Liver (tissue), 9 donors: ENCODE measurements around the gene IFT57. TPM values are rescaled to one million over a fixed set of nuclear protein-coding genes. Genes with fewer than 3 reads are reported as not detected.

Experiments
- DNase-seq: peaks from one replicate; pipeline ENCODE4 v3.0.0-alpha.2; 2017; ENCODE audit warnings: low spot score
- H3K27ac ChIP-seq, 2 donors: one replicate each; pipeline ENCODE4 v1.7.0; 2013; ENCODE audit warnings: inconsistent platforms in 2 of 2, low read length in 2 of 2, control low read depth in 1 of 2, low read depth in 1 of 2, mild to moderate bottlenecking in 1 of 2
- H3K27me3 ChIP-seq, 4 donors: one replicate each; pipeline versions ENCODE4 v1.6.1 to v1.7.0; 2013; ENCODE audit warnings: low read length in 3 of 4, inconsistent platforms in 1 of 4, mild to moderate bottlenecking in 1 of 4, moderate library complexity in 1 of 4; ENCODE audit not compliant: control insufficient read depth in 4 of 4, insufficient read depth in 4 of 4
- H3K36me3 ChIP-seq, 4 donors: one replicate each; pipeline versions ENCODE4 v1.6.1 to v1.7.0; 2013; ENCODE audit warnings: low read length in 3 of 4, mild to moderate bottlenecking in 3 of 4, low read depth in 1 of 4, moderate library complexity in 1 of 4; ENCODE audit not compliant: control insufficient read depth in 4 of 4, insufficient read depth in 3 of 4
- H3K4me1 ChIP-seq, 4 donors: one replicate each; pipeline versions ENCODE4 v1.6.1 to v1.7.0; 2013; ENCODE audit warnings: low read length in 3 of 4, mild to moderate bottlenecking in 3 of 4, moderate library complexity in 1 of 4; ENCODE audit not compliant: control insufficient read depth in 4 of 4, insufficient read depth in 4 of 4
- H3K4me3 ChIP-seq, 3 donors: one replicate each; pipeline versions ENCODE4 v1.6.1 to v1.7.0; 2013; ENCODE audit warnings: low read length in 3 of 3, control low read depth in 1 of 3, low read depth in 1 of 3, mild to moderate bottlenecking in 1 of 3
- H3K9ac ChIP-seq, 2 donors: one replicate each; pipeline ENCODE4 v1.7.0; 2013; ENCODE audit warnings: low read length in 2 of 2, mild to moderate bottlenecking in 2 of 2, moderate library complexity in 2 of 2, control low read depth in 1 of 2, low read depth in 1 of 2
- H3K9me3 ChIP-seq, 4 donors: one replicate each; pipeline versions ENCODE4 v1.6.1 to v1.7.0; 2013; ENCODE audit warnings: low read length in 3 of 4; ENCODE audit not compliant: control insufficient read depth in 4 of 4
- EGR1 ChIP-seq, 2 donors: IDR thresholded peaks; 2 replicates each; pipeline ENCODE4 v1.6.1; 2016 to 2018; ENCODE audit warnings: antibody characterized with exemption in 2 of 2, low read depth in 2 of 2
- FOXA1 ChIP-seq: IDR thresholded peaks from 2 replicates; pipeline ENCODE4 v1.6.1; 2016; ENCODE audit warnings: antibody characterized with exemption
- FOXA2 ChIP-seq: IDR thresholded peaks from 2 replicates; pipeline ENCODE4 v1.6.1; 2016; ENCODE audit warnings: antibody characterized with exemption
- GABPA ChIP-seq, 2 donors: IDR thresholded peaks in 1 of 2; conservative IDR thresholded peaks in 1 of 2; 2 replicates each; pipeline ENCODE4 v1.6.1; 2016; ENCODE audit warnings: antibody characterized with exemption in 2 of 2, mild to moderate bottlenecking in 1 of 2, moderate library complexity in 1 of 2
- HNF4A ChIP-seq, 2 donors: conservative IDR thresholded peaks; 2 replicates each; pipeline ENCODE4 v1.6.1; 2016; ENCODE audit warnings: antibody characterized with exemption in 2 of 2, mild to moderate bottlenecking in 2 of 2
- HNF4G ChIP-seq: IDR thresholded peaks from 2 replicates; pipeline ENCODE4 v1.6.1; 2016; ENCODE audit warnings: antibody characterized with exemption
- JUND ChIP-seq, 2 donors: IDR thresholded peaks; 2 replicates each; pipeline ENCODE4 v1.6.1; 2016; ENCODE audit warnings: antibody characterized with exemption in 2 of 2
- NR2F2 ChIP-seq: IDR thresholded peaks from 2 replicates; pipeline ENCODE4 v1.6.1; 2016; ENCODE audit warnings: antibody characterized with exemption
- RAD21 ChIP-seq, 2 donors: IDR thresholded peaks; 2 replicates each; pipeline ENCODE4 v1.6.1; 2016; ENCODE audit warnings: antibody characterized with exemption in 2 of 2, mild to moderate bottlenecking in 2 of 2
- RXRA ChIP-seq, 2 donors: IDR thresholded peaks; 2 replicates each; pipeline ENCODE4 v1.6.1; 2017 to 2018; ENCODE audit warnings: antibody characterized with exemption in 2 of 2, mild to moderate bottlenecking in 1 of 2
- SP1 ChIP-seq: IDR thresholded peaks from 2 replicates; pipeline ENCODE4 v1.6.1; 2018; ENCODE audit warnings: antibody characterized with exemption, mild to moderate bottlenecking
- TAF1 ChIP-seq: conservative IDR thresholded peaks from 2 replicates; pipeline ENCODE4 v1.6.1; 2016; ENCODE audit warnings: antibody characterized with exemption, mild to moderate bottlenecking
- YY1 ChIP-seq: IDR thresholded peaks from 2 replicates; pipeline ENCODE4 v1.6.1; 2016; ENCODE audit warnings: antibody characterized with exemption, mild to moderate bottlenecking
- whole genome bisulfite sequencing: extraction: QIAGEN DNeasy Blood & Tissue Kit; methylation state at CpG from one replicate; pipeline ENCODE4 v1.1.7; 2013; 5-methylcytosine and 5-hydroxymethylcytosine counted together
- polyA plus RNA-seq, 2 donors: library from polyadenylated mRNA; stranded (reverse) in 1 of 2; unstranded in 1 of 2; fragments of 200-250 nt in 1 of 2; fragments of >200 nt in 1 of 2; fragmentation: Nextera tagmentation in 1 of 2; extraction: Ambion mirVana in 1 of 2; gene quantifications; one replicate each; pipeline versions ENCODE4 v1.2.1 to v1.2.3, GENCODE V29; 2013 to 2015
- total RNA-seq, 2 donors: library from RNA; depleted of rRNA; stranded (reverse); fragments of >200 nt; gene quantifications; one replicate each; pipeline ENCODE4 v1.2.3, GENCODE V29; 2014
- TF ChIP-seq, protein P1 (sequence below): IDR thresholded peaks from 2 replicates; pipeline ENCODE4 v1.6.1; 2016; ENCODE audit warnings: antibody characterized with exemption
- TF ChIP-seq, protein P2 (sequence below): IDR thresholded peaks from 2 replicates; pipeline ENCODE4 v1.6.1; 2016; ENCODE audit warnings: antibody characterized with exemption
- TF ChIP-seq, protein P3 (sequence below): IDR thresholded peaks from 2 replicates; pipeline ENCODE4 v1.6.1; 2016; ENCODE audit warnings: antibody characterized with exemption, mild to moderate bottlenecking
- TF ChIP-seq, protein P4 (sequence below): fragments of 150-350 bp; IDR thresholded peaks from 2 replicates; pipeline ENCODE4 v1.5.1; 2017; ENCODE audit warnings: improper control_type of control experiment, low read depth, low read length; ENCODE audit not compliant: missing input control
- donor health status: healthy.
- donor health status: healthy.
- donor health status: healthy.
- donor health status: healthy.
- donor health status: healthy.

The IFT57 gene
- total and polyA plus RNA-seq, 4 donors: 5.2 to 9.2 (median 7.3) TPM

DNA sequence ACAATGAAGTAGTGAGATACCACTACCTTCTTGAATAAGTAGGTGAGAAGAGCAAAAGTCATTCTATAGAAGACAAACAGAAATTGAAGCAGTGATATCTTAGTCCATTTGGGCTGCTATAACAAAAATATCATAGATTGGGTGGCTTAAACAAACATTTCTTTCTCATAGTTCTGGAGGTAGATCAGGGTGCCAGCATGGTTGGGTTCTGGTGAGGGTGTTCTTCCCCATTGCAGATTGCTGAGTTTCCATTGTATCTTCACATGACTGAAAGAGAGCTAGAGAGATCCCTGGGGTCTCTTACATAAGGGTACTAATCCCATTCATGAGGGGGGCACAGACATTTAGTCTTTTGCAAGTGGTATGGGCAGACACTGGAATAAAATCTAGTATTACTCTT is 32.9 kb upstream of the IFT57 start (continued):
- TF ChIP-seq TAF1 (no peak), EGR1 (IDR thresholded peaks at IDR 0.05; ENCODE audit: low read depth in 2 of 2) (no peak)

DNA sequence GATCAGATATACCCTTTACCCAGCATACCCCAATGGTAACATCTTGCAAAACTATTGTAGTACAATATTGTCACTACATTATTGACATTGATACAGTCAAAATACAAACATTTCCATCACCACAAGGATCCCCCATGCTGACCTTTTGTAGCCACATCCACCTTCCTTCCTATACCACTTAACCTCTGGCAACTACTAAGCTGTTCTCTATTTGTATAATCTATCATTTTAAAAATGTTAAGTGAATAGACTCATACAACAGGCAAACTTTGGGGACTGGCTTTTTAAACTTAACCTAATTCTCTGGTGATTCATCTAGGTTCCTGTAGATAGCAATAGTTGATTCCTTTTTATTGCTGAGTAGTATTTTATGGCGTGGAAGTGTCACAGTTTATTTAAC is 29.6 kb upstream of the IFT57 start:
- no peak for DNase-seq
- H3K27ac ChIP-seq: no peak overlapping the region
- TF ChIP-seq YY1: no peak
- no peak for TF ChIP-seq HNF4G
- TF ChIP-seq RXRA (IDR thresholded peaks at IDR 0.05): no peak
- TF ChIP-seq, protein P1, sequence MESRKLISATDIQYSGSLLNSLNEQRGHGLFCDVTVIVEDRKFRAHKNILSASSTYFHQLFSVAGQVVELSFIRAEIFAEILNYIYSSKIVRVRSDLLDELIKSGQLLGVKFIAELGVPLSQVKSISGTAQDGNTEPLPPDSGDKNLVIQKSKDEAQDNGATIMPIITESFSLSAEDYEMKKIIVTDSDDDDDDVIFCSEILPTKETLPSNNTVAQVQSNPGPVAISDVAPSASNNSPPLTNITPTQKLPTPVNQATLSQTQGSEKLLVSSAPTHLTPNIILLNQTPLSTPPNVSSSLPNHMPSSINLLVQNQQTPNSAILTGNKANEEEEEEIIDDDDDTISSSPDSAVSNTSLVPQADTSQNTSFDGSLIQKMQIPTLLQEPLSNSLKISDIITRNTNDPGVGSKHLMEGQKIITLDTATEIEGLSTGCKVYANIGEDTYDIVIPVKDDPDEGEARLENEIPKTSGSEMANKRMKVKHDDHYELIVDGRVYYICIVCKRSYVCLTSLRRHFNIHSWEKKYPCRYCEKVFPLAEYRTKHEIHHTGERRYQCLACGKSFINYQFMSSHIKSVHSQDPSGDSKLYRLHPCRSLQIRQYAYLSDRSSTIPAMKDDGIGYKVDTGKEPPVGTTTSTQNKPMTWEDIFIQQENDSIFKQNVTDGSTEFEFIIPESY: no peak
- TF ChIP-seq FOXA1: no peak
- TF ChIP-seq, protein P2, sequence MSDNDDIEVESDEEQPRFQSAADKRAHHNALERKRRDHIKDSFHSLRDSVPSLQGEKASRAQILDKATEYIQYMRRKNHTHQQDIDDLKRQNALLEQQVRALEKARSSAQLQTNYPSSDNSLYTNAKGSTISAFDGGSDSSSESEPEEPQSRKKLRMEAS: no peak
- TF ChIP-seq EGR1 (IDR thresholded peaks at IDR 0.05; ENCODE audit: low read depth in 2 of 2): no peak
- TF ChIP-seq, protein P3, sequence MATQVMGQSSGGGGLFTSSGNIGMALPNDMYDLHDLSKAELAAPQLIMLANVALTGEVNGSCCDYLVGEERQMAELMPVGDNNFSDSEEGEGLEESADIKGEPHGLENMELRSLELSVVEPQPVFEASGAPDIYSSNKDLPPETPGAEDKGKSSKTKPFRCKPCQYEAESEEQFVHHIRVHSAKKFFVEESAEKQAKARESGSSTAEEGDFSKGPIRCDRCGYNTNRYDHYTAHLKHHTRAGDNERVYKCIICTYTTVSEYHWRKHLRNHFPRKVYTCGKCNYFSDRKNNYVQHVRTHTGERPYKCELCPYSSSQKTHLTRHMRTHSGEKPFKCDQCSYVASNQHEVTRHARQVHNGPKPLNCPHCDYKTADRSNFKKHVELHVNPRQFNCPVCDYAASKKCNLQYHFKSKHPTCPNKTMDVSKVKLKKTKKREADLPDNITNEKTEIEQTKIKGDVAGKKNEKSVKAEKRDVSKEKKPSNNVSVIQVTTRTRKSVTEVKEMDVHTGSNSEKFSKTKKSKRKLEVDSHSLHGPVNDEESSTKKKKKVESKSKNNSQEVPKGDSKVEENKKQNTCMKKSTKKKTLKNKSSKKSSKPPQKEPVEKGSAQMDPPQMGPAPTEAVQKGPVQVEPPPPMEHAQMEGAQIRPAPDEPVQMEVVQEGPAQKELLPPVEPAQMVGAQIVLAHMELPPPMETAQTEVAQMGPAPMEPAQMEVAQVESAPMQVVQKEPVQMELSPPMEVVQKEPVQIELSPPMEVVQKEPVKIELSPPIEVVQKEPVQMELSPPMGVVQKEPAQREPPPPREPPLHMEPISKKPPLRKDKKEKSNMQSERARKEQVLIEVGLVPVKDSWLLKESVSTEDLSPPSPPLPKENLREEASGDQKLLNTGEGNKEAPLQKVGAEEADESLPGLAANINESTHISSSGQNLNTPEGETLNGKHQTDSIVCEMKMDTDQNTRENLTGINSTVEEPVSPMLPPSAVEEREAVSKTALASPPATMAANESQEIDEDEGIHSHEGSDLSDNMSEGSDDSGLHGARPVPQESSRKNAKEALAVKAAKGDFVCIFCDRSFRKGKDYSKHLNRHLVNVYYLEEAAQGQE: no peak
- TF ChIP-seq, protein P4, sequence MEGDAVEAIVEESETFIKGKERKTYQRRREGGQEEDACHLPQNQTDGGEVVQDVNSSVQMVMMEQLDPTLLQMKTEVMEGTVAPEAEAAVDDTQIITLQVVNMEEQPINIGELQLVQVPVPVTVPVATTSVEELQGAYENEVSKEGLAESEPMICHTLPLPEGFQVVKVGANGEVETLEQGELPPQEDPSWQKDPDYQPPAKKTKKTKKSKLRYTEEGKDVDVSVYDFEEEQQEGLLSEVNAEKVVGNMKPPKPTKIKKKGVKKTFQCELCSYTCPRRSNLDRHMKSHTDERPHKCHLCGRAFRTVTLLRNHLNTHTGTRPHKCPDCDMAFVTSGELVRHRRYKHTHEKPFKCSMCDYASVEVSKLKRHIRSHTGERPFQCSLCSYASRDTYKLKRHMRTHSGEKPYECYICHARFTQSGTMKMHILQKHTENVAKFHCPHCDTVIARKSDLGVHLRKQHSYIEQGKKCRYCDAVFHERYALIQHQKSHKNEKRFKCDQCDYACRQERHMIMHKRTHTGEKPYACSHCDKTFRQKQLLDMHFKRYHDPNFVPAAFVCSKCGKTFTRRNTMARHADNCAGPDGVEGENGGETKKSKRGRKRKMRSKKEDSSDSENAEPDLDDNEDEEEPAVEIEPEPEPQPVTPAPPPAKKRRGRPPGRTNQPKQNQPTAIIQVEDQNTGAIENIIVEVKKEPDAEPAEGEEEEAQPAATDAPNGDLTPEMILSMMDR: no peak
- TF ChIP-seq GABPA (IDR thresholded peaks at IDR 0.05 in 1 of 2, conservative IDR thresholded peaks at IDR 0.05 in 1 of 2): no peak
- TF ChIP-seq FOXA2: no peak
- TF ChIP-seq JUND (IDR thresholded peaks at IDR 0.05): no peak
- TF ChIP-seq HNF4A (conservative IDR thresholded peaks at IDR 0.05): no peak
- no peak for TF ChIP-seq NR2F2
- no peak for TF ChIP-seq RAD21 (IDR thresholded peaks at IDR 0.05)
- TF ChIP-seq SP1: no peak
- H3K4me3 ChIP-seq: no peak overlapping the region
- no peaks in the 10 kb centered on the region for H3K9me3 ChIP-seq
- H3K27me3 ChIP-seq: no peaks in the 10 kb centered on the region
- WGBS: 89% methylated on average over 1 of the region's 1 CpG
- H3K9ac ChIP-seq: no peak overlapping the region
- H3K4me1 ChIP-seq: no peaks in the 10 kb centered on the region
- H3K36me3 ChIP-seq: no peaks in the 10 kb centered on the region
